K562 (cell line): ENCODE measurements around the gene MCCC2. TPM values are rescaled to one million over a fixed set of nuclear protein-coding genes. Genes with fewer than 3 reads are reported as not detected.

Experiments
- ATAC-seq: fragments of 200-7000 bp; cut with Tn5 transposase; 3 replicates; pipeline ENCODE4 v1.9.1; 2020; ENCODE audit warnings: moderate library complexity
- BruUV-seq: library from RNA; stranded (reverse); fragments of 400-500 nt; replicated peaks from 2 replicates; lab custom pipeline; 2021; lab: Mats Ljungman, UMichigan
- CTCF ChIA-PET: fragments of 300-600 bp; formaldehyde crosslinking; extraction: SDS; loops from one replicate; lab custom pipeline; 2021; ENCODE audit warnings: low intra/inter-chr PET ratio; lab: Yijun Ruan, JAX
- POLR2A ChIA-PET: fragments of 300-600, 350-650 bp; sonication (Branson Sonifier 250); formaldehyde crosslinking; extraction: SDS; loops from one replicate; lab custom pipeline; 2021; ENCODE audit warnings: antibody characterized with exemption, inconsistent platforms; lab: Yijun Ruan, JAX
- DNase-seq, 4 experiments: peaks; one replicate each; pipeline versions ENCODE4 v3.0.0 to v3.0.0-alpha.2; 2011 to 2018; ENCODE audit warnings: low spot score in 3 of 4, mixed read lengths in 3 of 4; ENCODE audit errors: extremely low read depth in 1 of 4
- FAIRE-seq: peaks from 2 replicates; lab custom pipeline; 2011; peaks lifted over from hg19 to GRCh38; lab: Jason Lieb, UNC
- H2AFZ ChIP-seq: 2 replicates; pipeline ENCODE4 v1.6.0; 2011; ENCODE audit warnings: low read depth, low read length, control low read depth, inconsistent platforms
- H3K27ac ChIP-seq: fragments of 200-600 bp; 3 replicates; pipeline ENCODE4 v1.8.0; 2011; ENCODE audit warnings: low read depth, mild to moderate bottlenecking, control low read depth, inconsistent platforms, low read length, moderate library complexity, mixed read lengths; ENCODE audit errors: extremely low read depth
- H3K27me3 ChIP-seq, 2 experiments: fragments of 300-600 bp in 1 of 2; 2 replicates in 1 of 2; 3 replicates in 1 of 2; pipeline versions ENCODE4 v1.6.0 to v1.8.0; 2011; ENCODE audit warnings: inconsistent platforms in 2 of 2, low read length in 2 of 2, mild to moderate bottlenecking in 1 of 2, mixed read lengths in 1 of 2, moderate library complexity in 1 of 2; ENCODE audit not compliant: control insufficient read depth in 2 of 2, insufficient read depth in 2 of 2
- H3K36me3 ChIP-seq: fragments of 300-600 bp; 3 replicates; pipeline ENCODE4 v1.8.0; 2011; ENCODE audit warnings: mild to moderate bottlenecking, low read length, inconsistent platforms; ENCODE audit not compliant: control insufficient read depth, insufficient read depth
- H3K4me1 ChIP-seq, 2 experiments: fragments of 200-600 bp in 1 of 2; replicated peaks in 1 of 2; 2 replicates in 1 of 2; 3 replicates in 1 of 2; pipeline versions ENCODE4 v1.5.1 to v1.8.0; 2011; ENCODE audit warnings: inconsistent platforms in 2 of 2, low read length in 2 of 2, mild to moderate bottlenecking in 1 of 2, mixed read lengths in 1 of 2, moderate library complexity in 1 of 2; ENCODE audit not compliant: control insufficient read depth in 2 of 2, insufficient read depth in 2 of 2
- H3K4me2 ChIP-seq: 2 replicates; pipeline ENCODE4 v1.6.1; 2011; ENCODE audit warnings: low read length, control low read depth, inconsistent platforms, mixed read lengths; ENCODE audit not compliant: insufficient read depth
- H3K4me3 ChIP-seq: fragments of 200-600 bp; sonication (generic), shearing (Covaris generic); 2 replicates; pipeline ENCODE4 v1.5.1; 2016; ENCODE audit warnings: control low read depth, inconsistent platforms
- H3K79me2 ChIP-seq: fragments of 200-600 bp; 3 replicates; pipeline ENCODE4 v1.8.0; 2011; ENCODE audit warnings: low read length, inconsistent platforms; ENCODE audit not compliant: control insufficient read depth, insufficient read depth
- H3K9ac ChIP-seq, 2 experiments: 2 replicates each; pipeline versions ENCODE4 v1.6.0 to v1.6.1; 2011; ENCODE audit warnings: low read depth in 2 of 2, low read length in 2 of 2, control low read depth in 1 of 2, inconsistent platforms in 1 of 2, mild to moderate bottlenecking in 1 of 2, mixed read lengths in 1 of 2; ENCODE audit not compliant: insufficient read depth in 1 of 2
- H3K9me1 ChIP-seq: one replicate; pipeline ENCODE4 v1.6.0; 2011; ENCODE audit warnings: inconsistent platforms, mild to moderate bottlenecking, low read length, moderate library complexity; ENCODE audit not compliant: control insufficient read depth, insufficient read depth
- H3K9me3 ChIP-seq: replicated peaks from 2 replicates; pipeline ENCODE4 v1.5.1; 2011; ENCODE audit warnings: low read depth, low read length, inconsistent platforms; ENCODE audit not compliant: control insufficient read depth, insufficient read depth
- H4K20me1 ChIP-seq: replicated peaks from 2 replicates; pipeline ENCODE4 v1.6.1; 2011; ENCODE audit warnings: low read length, inconsistent platforms, mixed read lengths; ENCODE audit not compliant: control insufficient read depth, insufficient read depth
- CC2D1A ChIP-seq: fragments of 450-650 bp; IDR thresholded peaks from 2 replicates; pipeline ENCODE4 v1.6.1; 2017; ENCODE audit warnings: mild to moderate bottlenecking
- CHD4 ChIP-seq: fragments of 200-600 bp; sonication (generic); IDR thresholded peaks from 3 replicates; pipeline ENCODE4 v1.6.1; 2012; ENCODE audit warnings: low read depth, mild to moderate bottlenecking, mixed read lengths, low read length, inconsistent platforms; ENCODE audit not compliant: insufficient read depth, insufficient replicate concordance, poor library complexity, severe bottlenecking
- GATA2 ChIP-seq: sonication (generic); formaldehyde crosslinking; IDR thresholded peaks from 2 replicates; pipeline ENCODE4 v1.4.0; 2020; ENCODE audit warnings: mild to moderate bottlenecking, missing genetic modification reagents
- HDAC3 ChIP-seq: fragments of 450-650 bp; IDR thresholded peaks from 2 replicates; pipeline ENCODE4 v1.6.1; 2018; ENCODE audit warnings: borderline replicate concordance, mild to moderate bottlenecking, moderate library complexity; ENCODE audit not compliant: partially characterized antibody
- HINFP ChIP-seq: fragments of 450-650 bp; conservative IDR thresholded peaks from 2 replicates; pipeline ENCODE4 v1.6.1; 2016; ENCODE audit warnings: missing genetic modification characterization, low read depth, mild to moderate bottlenecking, control low read depth, missing compliant biosample characterization
- MCM2 ChIP-seq: fragments of 450-650 bp; IDR thresholded peaks from 2 replicates; pipeline ENCODE4 v1.6.1; 2017; ENCODE audit warnings: low read depth, mild to moderate bottlenecking
- PTTG1 ChIP-seq: fragments of 450-650 bp; IDR thresholded peaks from 2 replicates; pipeline ENCODE4 v1.6.1; 2016; ENCODE audit warnings: low read depth, mild to moderate bottlenecking, missing genetic modification characterization, missing compliant biosample characterization
- WGBS: fragments of 100-300 bp; shearing (Covaris generic); methylation state at CpG from one replicate; pipeline ENCODE4 v1.1.6; 2016; ENCODE audit warnings: low coverage, mixed read lengths; ENCODE audit not compliant: insufficient coverage; ENCODE audit errors: missing lambda C conversion rate; 5-methylcytosine and 5-hydroxymethylcytosine counted together
- in situ Hi-C: fragments of 300-500 bp; cut with MboI; formaldehyde crosslinking; loops from 4 replicates; pipeline ENCODE4 v1.15.0; 2018; ENCODE audit warnings: inconsistent platforms, mixed read lengths
- intact Hi-C: fragments of 100-400 bp; cut with micrococcal nuclease; formaldehyde crosslinking; loops from 2 replicates; pipeline ENCODE4 v1.14.2; 2022
- polyA plus RNA-seq, 8 experiments: library from polyadenylated mRNA; depleted of rRNA in 4 of 8; stranded (reverse) in 5 of 8; unstranded in 3 of 8; fragments of >200 nt; fragmentation: Nextera tagmentation in 2 of 8; fragmentation: Illumina TruSeq in 1 of 8; extraction: Ambion mirVana in 2 of 8; extraction: Trizol in 1 of 8; gene quantifications; 2 replicates each; pipeline versions ENCODE4 v1.2.1 to v1.2.3, GENCODE V29; 2011 to 2014; ENCODE audit warnings: inconsistent platforms in 1 of 8, missing spikeins in 1 of 8
- total RNA-seq, 7 experiments: library from RNA; depleted of rRNA in 6 of 7; stranded (reverse); fragments of >200 nt in 6 of 7; fragmentation: Illumina TruSeq in 2 of 7; extraction: Trizol in 2 of 7; gene quantifications; 2 replicates each; pipeline versions ENCODE4 v1.2.1 to v1.2.3, GENCODE V29; 2011 to 2021; ENCODE audit warnings: low replicate concordance in 1 of 7

Gene MCCC2
- total and polyA plus RNA-seq, 9 of the 15 experiments (the other 6 are each of a cell fraction or from before 2014, with no cell fraction given): 17.1 to 77.9 (median 52.5) TPM

- no peak for TF ChIP-seq CHD4
- TF ChIP-seq HINFP (tag): peak; percentile 78
- 0 out of 2 replicates have a peak, but pooled peaks have one; percentile 37 for TF ChIP-seq CC2D1A
- no peak for TF ChIP-seq PTTG1 (tag)
- TF ChIP-seq HDAC3: peak; percentile 13
Observed at GRCh38 chr5:71587766-71588532, 809 bp downstream of the MCCC2 start (continued).

DNA sequence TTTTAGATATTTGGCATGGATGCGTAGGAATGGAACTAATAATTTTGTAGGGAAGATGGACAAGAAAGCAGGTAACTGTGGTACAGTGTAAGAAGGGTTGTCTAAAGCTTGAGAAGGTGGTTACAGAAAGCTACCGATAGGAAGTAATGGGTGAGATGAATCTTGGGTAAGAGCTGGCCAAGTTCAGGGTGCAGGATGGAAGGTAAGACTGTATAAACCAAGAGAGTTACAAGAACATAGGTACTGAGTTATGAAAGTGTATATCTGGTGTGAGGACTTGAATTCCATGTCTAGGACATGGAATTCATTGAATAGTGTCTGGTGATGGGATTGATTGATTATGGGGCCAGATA, 1.4 kb downstream of the MCCC2 start:
- Histone ChIP-seq H3K9ac (peak overlapping the region in 1 of 2 experiments; percentile 92; a peak in 1 of 4 replicates), H3K9me3 (no peaks in the 10 kb centered on the region), H3K27ac (no peak overlapping the region), H4K20me1 (no peaks in the 10 kb centered on the region), H3K4me1 (peaks cover 11 to 12% of the 10 kb centered on the region in 2 experiments; a peak in 4 of 5 replicates), H2AFZ (no peak overlapping the region), H3K79me2 (peaks cover 40% of the 10 kb centered on the region), H3K4me2 (peak overlapping the region; percentile 97), H3K4me3 (peak overlapping the region; percentile 85), H3K9me1 (no peaks in the 10 kb centered on the region), H3K36me3 (peaks cover 5% of the 10 kb centered on the region; the same call in 2 of the 3 replicates), H3K27me3 (no peaks in the 10 kb centered on the region)
- CTCF ChIA-PET: no interaction called here
- POLR2A ChIA-PET: interaction anchor here (0.8 to 3.3 kb wide), 2 partner anchors 12 to 133 kb away, joined by 3 to 10 read pairs; partner anchors contain the start of gene BDP1
- in situ Hi-C loops (no loop called here), intact Hi-C loops (no loop called here)
- WGBS: 72% methylated on average over 2 of the region's 2 CpGs
- BruUV-seq: no TSS peak
- DNase-seq (no peak), FAIRE-seq (no peak), ATAC-seq (no peak)
- TF ChIP-seq MCM2 (no peak), GATA2 (0 out of 2 replicates have a peak, but pooled peaks have one; percentile 27)
